Body of pancreas (tissue), 4 donors: ENCODE results near the gene REN. TPM values are rescaled to one million over a fixed set of nuclear protein-coding genes. Genes with fewer than 3 reads are reported as not detected.

Experiments
- ATAC-seq: fragments of 150-250 bp; one replicate; pipeline ENCODE4 v1.9.1; 2016
- DNase-seq, 4 donors: peaks; one replicate each; pipeline ENCODE4 v3.0.0-alpha.2; 2019
- H3K27ac ChIP-seq, 4 donors: fragments of 200-600 bp; sonication (generic); 1 replicate in 3 of 4; 2 replicates in 1 of 4; pipeline versions ENCODE4 v1.5.1 to v1.6.1; 2016 to 2019; ENCODE audit warnings: mild to moderate bottlenecking in 1 of 4, mixed read lengths in 1 of 4, moderate library complexity in 1 of 4
- H3K27me3 ChIP-seq, 2 donors: fragments of 200-600 bp; sonication (generic); one replicate each; pipeline ENCODE4 v1.6.0; 2016; ENCODE audit warnings: mild to moderate bottlenecking in 1 of 2
- H3K36me3 ChIP-seq, 2 donors: fragments of 200-600 bp; sonication (generic); replicated peaks in 1 of 2; 2 replicates each; pipeline ENCODE4 v1.5.1; 2016; ENCODE audit warnings: low read depth in 2 of 2; ENCODE audit not compliant: insufficient read depth in 1 of 2
- H3K4me1 ChIP-seq: fragments of 200-600 bp; sonication (generic); one replicate; pipeline ENCODE4 v1.6.0; 2016
- H3K4me3 ChIP-seq, 2 donors: fragments of 200-600 bp; sonication (generic); 1 replicate in 1 of 2; 2 replicates in 1 of 2; pipeline ENCODE4 v1.5.1; 2016 to 2019
- H3K9me3 ChIP-seq, 3 donors: fragments of 200-600 bp; sonication (generic); 1 replicate in 2 of 3; 2 replicates in 1 of 3; pipeline ENCODE4 v1.5.1; 2016
- POLR2A ChIP-seq, 3 donors: fragments of 450-650 bp; IDR thresholded peaks; one replicate each; pipeline ENCODE4 v1.6.1; 2016; ENCODE audit warnings: antibody characterized with exemption in 3 of 3, mild to moderate bottlenecking in 2 of 3
- WGBS, 2 donors: methylation state at CpG; one replicate each; pipeline ENCODE4 v1.1.5; 2017; 5-methylcytosine and 5-hydroxymethylcytosine counted together
- intact Hi-C: fragments of 100-400 bp; cut with DNase I; formaldehyde crosslinking; loops from one replicate; pipeline ENCODE4 v1.15.1; 2023
- total RNA-seq, 2 donors: library from RNA; depleted of rRNA; stranded (reverse); fragments of >200 nt; gene quantifications; one replicate each; pipeline ENCODE4 v1.1.0, GENCODE V29; 2016
- TF ChIP-seq, protein P1 (sequence below), 7 experiments: fragments of 450-650 bp in 4 of 7; fragments of 200-600 bp in 3 of 7; sonication (generic) in 3 of 7; IDR thresholded peaks; one replicate each; pipeline ENCODE4 v1.5.1; 2016 to 2019; ENCODE audit warnings: antibody characterized with exemption in 7 of 7

REN gene
- total RNA-seq, 2 donors from 2014 or later = not detected

GRCh38 chr1:204161609-204162493 lies 4.3 kb downstream of the REN start:
- DNase-seq = no peak
- intact Hi-C loops = loop anchor here (5.0 kb wide), 2 partner anchors 40 to 205 kb away; no protein-coding TSS in a partner anchor
- Histone ChIP-seq H3K4me3 (no peak overlapping the region), H3K27ac (peak overlapping the region in 2 of 4 donors; percentile 13 to 20), H3K36me3 (no peaks in the 10 kb centered on the region), H3K27me3 (no peaks in the 10 kb centered on the region), H3K4me1 (peaks cover 5% of the 10 kb centered on the region), H3K9me3 (no peaks in the 10 kb centered on the region)
- ATAC-seq = no peak
- TF ChIP-seq, protein P1, sequence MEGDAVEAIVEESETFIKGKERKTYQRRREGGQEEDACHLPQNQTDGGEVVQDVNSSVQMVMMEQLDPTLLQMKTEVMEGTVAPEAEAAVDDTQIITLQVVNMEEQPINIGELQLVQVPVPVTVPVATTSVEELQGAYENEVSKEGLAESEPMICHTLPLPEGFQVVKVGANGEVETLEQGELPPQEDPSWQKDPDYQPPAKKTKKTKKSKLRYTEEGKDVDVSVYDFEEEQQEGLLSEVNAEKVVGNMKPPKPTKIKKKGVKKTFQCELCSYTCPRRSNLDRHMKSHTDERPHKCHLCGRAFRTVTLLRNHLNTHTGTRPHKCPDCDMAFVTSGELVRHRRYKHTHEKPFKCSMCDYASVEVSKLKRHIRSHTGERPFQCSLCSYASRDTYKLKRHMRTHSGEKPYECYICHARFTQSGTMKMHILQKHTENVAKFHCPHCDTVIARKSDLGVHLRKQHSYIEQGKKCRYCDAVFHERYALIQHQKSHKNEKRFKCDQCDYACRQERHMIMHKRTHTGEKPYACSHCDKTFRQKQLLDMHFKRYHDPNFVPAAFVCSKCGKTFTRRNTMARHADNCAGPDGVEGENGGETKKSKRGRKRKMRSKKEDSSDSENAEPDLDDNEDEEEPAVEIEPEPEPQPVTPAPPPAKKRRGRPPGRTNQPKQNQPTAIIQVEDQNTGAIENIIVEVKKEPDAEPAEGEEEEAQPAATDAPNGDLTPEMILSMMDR (IDR thresholded peaks at IDR 0.05) = no peak
- TF ChIP-seq POLR2A (IDR thresholded peaks at IDR 0.05) = no peak
- 43 to 49% methylated on average over 13 to 14 of the region's 14 CpGs for WGBS, 2 donors

DNA sequence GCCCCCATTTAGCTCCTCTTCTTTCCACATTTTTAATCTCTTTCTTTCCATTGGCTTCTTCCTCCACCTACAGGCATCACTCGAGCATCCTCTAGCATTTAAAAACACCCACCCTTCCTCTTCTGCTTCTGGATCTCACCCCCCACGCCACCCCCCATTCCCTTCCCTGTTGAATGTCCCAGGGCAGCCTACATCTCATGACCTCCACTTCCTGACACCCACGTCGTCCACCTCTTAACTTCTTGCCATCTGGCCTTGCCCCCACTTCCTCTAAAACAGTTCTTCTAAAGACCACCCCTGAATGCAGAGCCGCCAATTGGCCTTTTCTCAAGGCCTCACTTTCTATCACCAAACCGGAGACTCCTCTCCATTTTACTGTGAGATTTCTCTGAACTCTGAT lies 8.2 kb downstream of the REN start:
- WGBS, 2 donors = 60 to 63% methylated on average over 6 of the region's 6 CpGs
- intact Hi-C loops = no loop called here

GRCh38 chr1:204155881-204156280 lies 10.3 kb downstream of the REN start:
- 84 to 85% methylated on average over 10 of the region's 10 CpGs for WGBS, 2 donors
- Histone ChIP-seq H3K4me1 (peaks cover 14% of the 10 kb centered on the region), H3K27me3 (no peaks in the 10 kb centered on the region), H3K4me3 (no peak overlapping the region), H3K27ac (no peak overlapping the region), H3K36me3 (no peaks in the 10 kb centered on the region), H3K9me3 (no peaks in the 10 kb centered on the region)
- no peak for DNase-seq
- intact Hi-C loops = no loop called here
- ATAC-seq = no peak
- TF ChIP-seq POLR2A (IDR thresholded peaks at IDR 0.05) = no peak
- TF ChIP-seq, protein P1 (IDR thresholded peaks at IDR 0.05) = no peak

More for the DNA sequence above, 8.2 kb downstream of the REN start:
- no peaks in the 10 kb centered on the region for H3K9me3 ChIP-seq
- no peak overlapping the region for H3K27ac ChIP-seq
- no peak overlapping the region for H3K4me3 ChIP-seq
- ATAC-seq (no peak), DNase-seq (no peak)
- no peak for TF ChIP-seq POLR2A (IDR thresholded peaks at IDR 0.05)
- TF ChIP-seq, protein P1 (IDR thresholded peaks at IDR 0.05) = no peak
- H3K36me3 ChIP-seq = no peaks in the 10 kb centered on the region
- H3K4me1 ChIP-seq = peaks cover 5% of the 10 kb centered on the region
- H3K27me3 ChIP-seq = no peaks in the 10 kb centered on the region

GRCh38 chr1:204154568-204155255 lies 11.4 kb downstream of the REN start:
- peaks cover 23% of the 10 kb centered on the region for H3K4me1 ChIP-seq
- intact Hi-C loops = no loop called here
- TF ChIP-seq, protein P1 (IDR thresholded peaks at IDR 0.05) = no peak
- TF ChIP-seq POLR2A (IDR thresholded peaks at IDR 0.05) = no peak
- H3K27me3 ChIP-seq = no peaks in the 10 kb centered on the region
- H3K4me3 ChIP-seq = no peak overlapping the region
- WGBS, 2 donors = 75 to 87% methylated on average over 14 to 15 of the region's 15 CpGs
- ATAC-seq (no peak), DNase-seq (no peak)
- no peaks in the 10 kb centered on the region for H3K36me3 ChIP-seq
- H3K27ac ChIP-seq = no peak overlapping the region
- no peaks in the 10 kb centered on the region for H3K9me3 ChIP-seq
